A549 (cell line): ENCODE data around the gene ATP4A.

Experiments
- CEBPB ChIP-seq, 2 experiments: fragments of >200 bp in 1 of 2; sonication (Bioruptor Twin) in 1 of 2; formaldehyde crosslinking in 1 of 2; IDR thresholded peaks; 2 replicates each; pipeline ENCODE4 v1.6.1; 2012 to 2016
- CHD2 ChIP-seq: fragments of 150-350 bp; IDR thresholded peaks from 2 replicates; pipeline ENCODE4 v1.6.1; 2014; ENCODE audit warnings: low read length; ENCODE audit not compliant: partially characterized antibody
- EP300 ChIP-seq, 2 experiments: fragments of >200 bp; sonication (Bioruptor Twin); formaldehyde crosslinking; IDR thresholded peaks; 2 replicates in 1 of 2; 3 replicates in 1 of 2; pipeline ENCODE4 v1.6.1; 2016 to 2017
- HOXA7 ChIP-seq: fragments of 250-450 bp; sonication (Bioruptor Pico); IDR thresholded peaks from 2 replicates; pipeline ENCODE4 v1.5.0; 2020; ENCODE audit warnings: mild to moderate bottlenecking, moderate library complexity
- JUN ChIP-seq, 2 experiments: fragments of >200 bp; sonication (Bioruptor Twin); formaldehyde crosslinking; IDR thresholded peaks; 2 replicates in 1 of 2; 3 replicates in 1 of 2; pipeline ENCODE4 v1.6.1; 2016 to 2017
- MAZ ChIP-seq: fragments of 150-350 bp; IDR thresholded peaks from 2 replicates; pipeline ENCODE4 v1.6.1; 2014; ENCODE audit warnings: antibody characterized with exemption, low read depth, low read length, borderline replicate concordance
- POLR2A ChIP-seq: IDR thresholded peaks from 2 replicates; pipeline ENCODE4 v1.6.1; 2012; ENCODE audit warnings: mild to moderate bottlenecking, low read length
- RFX5 ChIP-seq: fragments of 450-650 bp; IDR thresholded peaks from 2 replicates; pipeline ENCODE4 v1.7.1; 2014; ENCODE audit warnings: antibody characterized with exemption, mild to moderate bottlenecking, moderate library complexity
- TF ChIP-seq, protein P1 (sequence below): fragments of >200 bp; sonication (Bioruptor Twin); formaldehyde crosslinking; IDR thresholded peaks from 3 replicates; pipeline ENCODE4 v1.5.1; 2016
- TF ChIP-seq, protein P2 (sequence below): fragments of 250-450 bp; sonication (Bioruptor Pico); IDR thresholded peaks from 2 replicates; pipeline ENCODE4 v1.5.0; 2021; ENCODE audit warnings: mild to moderate bottlenecking, moderate library complexity, borderline replicate concordance
- TF ChIP-seq, protein P3 (sequence below): IDR thresholded peaks from 2 replicates; pipeline ENCODE4 v1.6.1; 2012
- TF ChIP-seq, protein P4 (sequence below): fragments of 200-600 bp; sonication (generic); IDR thresholded peaks from 2 replicates; pipeline ENCODE4 v1.6.1; 2016; ENCODE audit warnings: antibody characterized with exemption, mild to moderate bottlenecking, moderate library complexity

DNA sequence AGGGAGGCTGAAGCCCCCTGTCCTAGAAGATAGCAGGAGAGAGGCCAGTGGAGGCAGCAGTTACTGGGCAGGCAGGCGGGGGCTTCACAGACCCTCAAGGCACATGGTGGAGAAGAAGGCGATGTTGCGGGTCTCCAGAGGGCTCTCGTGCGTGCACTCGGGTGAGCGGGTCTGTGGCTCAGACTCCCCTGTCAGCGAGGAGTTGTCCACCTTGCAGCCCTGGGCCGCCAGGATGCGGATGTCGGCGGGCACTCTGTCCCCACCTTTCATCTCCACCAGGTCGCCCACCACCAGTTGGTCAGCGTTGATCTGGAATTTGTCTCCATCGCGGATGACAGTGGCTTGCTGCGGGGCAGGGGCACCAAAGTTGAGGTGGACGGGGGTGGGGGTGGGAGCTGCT is 3.2 kb downstream of the ATP4A start:
- TF ChIP-seq HOXA7 (CRISPR knock-in tag), result no peak
- TF ChIP-seq, protein P1, sequence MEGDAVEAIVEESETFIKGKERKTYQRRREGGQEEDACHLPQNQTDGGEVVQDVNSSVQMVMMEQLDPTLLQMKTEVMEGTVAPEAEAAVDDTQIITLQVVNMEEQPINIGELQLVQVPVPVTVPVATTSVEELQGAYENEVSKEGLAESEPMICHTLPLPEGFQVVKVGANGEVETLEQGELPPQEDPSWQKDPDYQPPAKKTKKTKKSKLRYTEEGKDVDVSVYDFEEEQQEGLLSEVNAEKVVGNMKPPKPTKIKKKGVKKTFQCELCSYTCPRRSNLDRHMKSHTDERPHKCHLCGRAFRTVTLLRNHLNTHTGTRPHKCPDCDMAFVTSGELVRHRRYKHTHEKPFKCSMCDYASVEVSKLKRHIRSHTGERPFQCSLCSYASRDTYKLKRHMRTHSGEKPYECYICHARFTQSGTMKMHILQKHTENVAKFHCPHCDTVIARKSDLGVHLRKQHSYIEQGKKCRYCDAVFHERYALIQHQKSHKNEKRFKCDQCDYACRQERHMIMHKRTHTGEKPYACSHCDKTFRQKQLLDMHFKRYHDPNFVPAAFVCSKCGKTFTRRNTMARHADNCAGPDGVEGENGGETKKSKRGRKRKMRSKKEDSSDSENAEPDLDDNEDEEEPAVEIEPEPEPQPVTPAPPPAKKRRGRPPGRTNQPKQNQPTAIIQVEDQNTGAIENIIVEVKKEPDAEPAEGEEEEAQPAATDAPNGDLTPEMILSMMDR, result no peak
- no peak for TF ChIP-seq POLR2A
- TF ChIP-seq, protein P2, sequence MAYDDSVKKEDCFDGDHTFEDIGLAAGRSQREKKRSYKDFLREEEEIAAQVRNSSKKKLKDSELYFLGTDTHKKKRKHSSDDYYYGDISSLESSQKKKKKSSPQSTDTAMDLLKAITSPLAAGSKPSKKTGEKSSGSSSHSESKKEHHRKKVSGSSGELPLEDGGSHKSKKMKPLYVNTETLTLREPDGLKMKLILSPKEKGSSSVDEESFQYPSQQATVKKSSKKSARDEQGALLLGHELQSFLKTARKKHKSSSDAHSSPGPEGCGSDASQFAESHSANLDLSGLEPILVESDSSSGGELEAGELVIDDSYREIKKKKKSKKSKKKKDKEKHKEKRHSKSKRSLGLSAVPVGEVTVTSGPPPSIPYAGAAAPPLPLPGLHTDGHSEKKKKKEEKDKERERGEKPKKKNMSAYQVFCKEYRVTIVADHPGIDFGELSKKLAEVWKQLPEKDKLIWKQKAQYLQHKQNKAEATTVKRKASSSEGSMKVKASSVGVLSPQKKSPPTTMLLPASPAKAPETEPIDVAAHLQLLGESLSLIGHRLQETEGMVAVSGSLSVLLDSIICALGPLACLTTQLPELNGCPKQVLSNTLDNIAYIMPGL (CRISPR knock-in tag), result no peak
- TF ChIP-seq JUN (IDR thresholded peaks at IDR 0.05), result no peak
- no peak for TF ChIP-seq RFX5
- TF ChIP-seq, protein P3, sequence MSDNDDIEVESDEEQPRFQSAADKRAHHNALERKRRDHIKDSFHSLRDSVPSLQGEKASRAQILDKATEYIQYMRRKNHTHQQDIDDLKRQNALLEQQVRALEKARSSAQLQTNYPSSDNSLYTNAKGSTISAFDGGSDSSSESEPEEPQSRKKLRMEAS, result no peak
- TF ChIP-seq CHD2, result no peak
- no peak for TF ChIP-seq MAZ
- TF ChIP-seq CEBPB (IDR thresholded peaks at IDR 0.05), result no peak
- TF ChIP-seq, protein P4, sequence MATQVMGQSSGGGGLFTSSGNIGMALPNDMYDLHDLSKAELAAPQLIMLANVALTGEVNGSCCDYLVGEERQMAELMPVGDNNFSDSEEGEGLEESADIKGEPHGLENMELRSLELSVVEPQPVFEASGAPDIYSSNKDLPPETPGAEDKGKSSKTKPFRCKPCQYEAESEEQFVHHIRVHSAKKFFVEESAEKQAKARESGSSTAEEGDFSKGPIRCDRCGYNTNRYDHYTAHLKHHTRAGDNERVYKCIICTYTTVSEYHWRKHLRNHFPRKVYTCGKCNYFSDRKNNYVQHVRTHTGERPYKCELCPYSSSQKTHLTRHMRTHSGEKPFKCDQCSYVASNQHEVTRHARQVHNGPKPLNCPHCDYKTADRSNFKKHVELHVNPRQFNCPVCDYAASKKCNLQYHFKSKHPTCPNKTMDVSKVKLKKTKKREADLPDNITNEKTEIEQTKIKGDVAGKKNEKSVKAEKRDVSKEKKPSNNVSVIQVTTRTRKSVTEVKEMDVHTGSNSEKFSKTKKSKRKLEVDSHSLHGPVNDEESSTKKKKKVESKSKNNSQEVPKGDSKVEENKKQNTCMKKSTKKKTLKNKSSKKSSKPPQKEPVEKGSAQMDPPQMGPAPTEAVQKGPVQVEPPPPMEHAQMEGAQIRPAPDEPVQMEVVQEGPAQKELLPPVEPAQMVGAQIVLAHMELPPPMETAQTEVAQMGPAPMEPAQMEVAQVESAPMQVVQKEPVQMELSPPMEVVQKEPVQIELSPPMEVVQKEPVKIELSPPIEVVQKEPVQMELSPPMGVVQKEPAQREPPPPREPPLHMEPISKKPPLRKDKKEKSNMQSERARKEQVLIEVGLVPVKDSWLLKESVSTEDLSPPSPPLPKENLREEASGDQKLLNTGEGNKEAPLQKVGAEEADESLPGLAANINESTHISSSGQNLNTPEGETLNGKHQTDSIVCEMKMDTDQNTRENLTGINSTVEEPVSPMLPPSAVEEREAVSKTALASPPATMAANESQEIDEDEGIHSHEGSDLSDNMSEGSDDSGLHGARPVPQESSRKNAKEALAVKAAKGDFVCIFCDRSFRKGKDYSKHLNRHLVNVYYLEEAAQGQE, result no peak
- TF ChIP-seq EP300 (IDR thresholded peaks at IDR 0.05), result no peak
